Fibroblast of lung (primary cell): Measurements from ENCODE around the gene RCCD1.
"Not testable (repeated sequence)": the region's sequence is repeated elsewhere in the genome, so short reads cannot be mapped to it uniquely, and the experiment has no call there.

ENCODE experiments used
- EZH2 ChIP-seq: IDR thresholded peaks from 2 replicates; pipeline ENCODE4 v1.5.1; 2012; ENCODE audit warnings: low read length, control low read depth, mild to moderate bottlenecking; ENCODE audit errors: missing control alignments
- TF ChIP-seq, protein P1 (sequence below), 2 donors: IDR thresholded peaks in 1 of 2; conservative IDR thresholded peaks in 1 of 2; 1 replicate in 1 of 2; 2 replicates in 1 of 2; pipeline ENCODE4 v1.5.1; 2011 to 2012; ENCODE audit warnings: low read length in 2 of 2, control low read depth in 1 of 2, inconsistent platforms in 1 of 2, low read depth in 1 of 2, mild to moderate bottlenecking in 1 of 2

DNA sequence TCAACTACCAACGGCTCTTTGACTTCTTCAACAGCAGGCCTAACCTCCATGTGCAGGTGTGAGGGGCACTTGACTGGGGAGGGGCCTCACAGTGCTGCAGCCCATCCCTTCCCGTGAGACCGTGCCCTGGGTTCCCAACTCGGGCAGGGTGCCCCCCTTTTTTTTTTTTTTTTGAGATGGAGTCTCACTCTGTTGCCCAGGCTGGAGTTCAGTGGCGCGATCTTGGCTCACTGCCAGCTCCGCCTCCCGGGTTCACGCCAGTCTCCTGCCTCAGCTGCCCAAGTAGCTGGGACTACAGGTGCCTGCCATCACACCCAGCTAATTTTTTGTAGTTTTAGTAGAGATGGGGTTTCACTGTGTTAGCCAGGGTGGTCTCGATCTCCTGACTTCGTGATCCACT is 45.2 kb upstream of the RCCD1 start:
- TF ChIP-seq, protein P1, sequence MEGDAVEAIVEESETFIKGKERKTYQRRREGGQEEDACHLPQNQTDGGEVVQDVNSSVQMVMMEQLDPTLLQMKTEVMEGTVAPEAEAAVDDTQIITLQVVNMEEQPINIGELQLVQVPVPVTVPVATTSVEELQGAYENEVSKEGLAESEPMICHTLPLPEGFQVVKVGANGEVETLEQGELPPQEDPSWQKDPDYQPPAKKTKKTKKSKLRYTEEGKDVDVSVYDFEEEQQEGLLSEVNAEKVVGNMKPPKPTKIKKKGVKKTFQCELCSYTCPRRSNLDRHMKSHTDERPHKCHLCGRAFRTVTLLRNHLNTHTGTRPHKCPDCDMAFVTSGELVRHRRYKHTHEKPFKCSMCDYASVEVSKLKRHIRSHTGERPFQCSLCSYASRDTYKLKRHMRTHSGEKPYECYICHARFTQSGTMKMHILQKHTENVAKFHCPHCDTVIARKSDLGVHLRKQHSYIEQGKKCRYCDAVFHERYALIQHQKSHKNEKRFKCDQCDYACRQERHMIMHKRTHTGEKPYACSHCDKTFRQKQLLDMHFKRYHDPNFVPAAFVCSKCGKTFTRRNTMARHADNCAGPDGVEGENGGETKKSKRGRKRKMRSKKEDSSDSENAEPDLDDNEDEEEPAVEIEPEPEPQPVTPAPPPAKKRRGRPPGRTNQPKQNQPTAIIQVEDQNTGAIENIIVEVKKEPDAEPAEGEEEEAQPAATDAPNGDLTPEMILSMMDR (conservative IDR thresholded peaks at IDR 0.05 in 1 of 2, IDR thresholded peaks at IDR 0.05 in 1 of 2; ENCODE audit: low read depth in 1 of 2, low read length in 2 of 2): not testable (repeated sequence)
- TF ChIP-seq EZH2: not testable (repeated sequence)
